ES-I3 (cell line): Measurements from ENCODE around the gene PCDHB12.
"Not testable (repeated sequence)": the region's sequence is repeated elsewhere in the genome, so short reads cannot be mapped to it uniquely, and the experiment has no call there.

ENCODE experiments used
- H3K36me3 ChIP-seq: 2 replicates; pipeline ENCODE4 v1.6.1; 2013; ENCODE audit warnings: mild to moderate bottlenecking, low read length, control low read depth, moderate library complexity; ENCODE audit not compliant: insufficient read depth
- H3K4me1 ChIP-seq: 2 replicates; pipeline ENCODE4 v1.6.1; 2013; ENCODE audit warnings: mild to moderate bottlenecking, control low read depth, low read length; ENCODE audit not compliant: insufficient read depth
- H3K9ac ChIP-seq: 2 replicates; pipeline ENCODE4 v1.6.1; 2013; ENCODE audit warnings: low read depth, mild to moderate bottlenecking, low read length, moderate library complexity
- H3K9me3 ChIP-seq: 2 replicates; pipeline ENCODE4 v1.6.1; 2013; ENCODE audit warnings: mild to moderate bottlenecking, low read length, moderate library complexity; ENCODE audit not compliant: control insufficient read depth, insufficient read depth

PCDHB12 gene

DNA sequence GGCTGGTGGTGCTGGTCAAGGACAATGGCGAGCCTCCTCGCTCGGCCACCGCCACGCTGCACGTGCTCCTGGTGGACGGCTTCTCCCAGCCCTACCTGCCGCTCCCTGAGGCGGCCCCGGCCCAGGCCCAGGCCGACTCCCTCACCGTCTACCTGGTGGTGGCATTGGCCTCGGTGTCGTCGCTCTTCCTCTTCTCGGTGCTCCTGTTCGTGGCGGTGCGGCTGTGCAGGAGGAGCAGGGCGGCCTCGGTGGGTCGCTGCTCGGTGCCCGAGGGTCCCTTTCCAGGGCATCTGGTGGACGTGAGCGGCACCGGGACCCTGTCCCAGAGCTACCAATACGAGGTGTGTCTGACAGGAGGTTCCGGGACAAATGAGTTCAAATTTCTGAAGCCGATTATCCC lies 16.9 kb downstream of the PCDHB12 start:
- H3K9ac ChIP-seq, H3K36me3 ChIP-seq, H3K4me1 ChIP-seq, H3K9me3 ChIP-seq: not testable (repeated sequence)

GRCh38 chr5:141234109-141234667 lies 25.7 kb downstream of the PCDHB12 start:
- peaks cover 3% of the 10 kb centered on the region; the same call in 1 of the 2 replicates for H3K9me3 ChIP-seq
- H3K9ac ChIP-seq = no peak overlapping the region
- no peaks in the 10 kb centered on the region for H3K36me3 ChIP-seq
- no peaks in the 10 kb centered on the region for H3K4me1 ChIP-seq

- not testable (repeated sequence) for H3K4me1 ChIP-seq, H3K36me3 ChIP-seq, H3K9me3 ChIP-seq, H3K9ac ChIP-seq
Measured at GRCh38 chr5:141235922-141236321, 27.4 kb downstream of the PCDHB12 start.

- H3K36me3 ChIP-seq = no peaks in the 10 kb centered on the region
- H3K9me3 ChIP-seq = peaks cover 3% of the 10 kb centered on the region
- no peaks in the 10 kb centered on the region for H3K4me1 ChIP-seq
- no peak overlapping the region for H3K9ac ChIP-seq
Measured at GRCh38 chr5:141236516-141237313, 28.2 kb downstream of the PCDHB12 start.

- no peaks in the 10 kb centered on the region for H3K4me1 ChIP-seq
- H3K9me3 ChIP-seq = peaks cover 3% of the 10 kb centered on the region
- H3K9ac ChIP-seq = no peak overlapping the region
- no peaks in the 10 kb centered on the region; the same call in 1 of the 2 replicates for H3K36me3 ChIP-seq
Measured at GRCh38 chr5:141241496-141241895, 33.0 kb downstream of the PCDHB12 start.

DNA sequence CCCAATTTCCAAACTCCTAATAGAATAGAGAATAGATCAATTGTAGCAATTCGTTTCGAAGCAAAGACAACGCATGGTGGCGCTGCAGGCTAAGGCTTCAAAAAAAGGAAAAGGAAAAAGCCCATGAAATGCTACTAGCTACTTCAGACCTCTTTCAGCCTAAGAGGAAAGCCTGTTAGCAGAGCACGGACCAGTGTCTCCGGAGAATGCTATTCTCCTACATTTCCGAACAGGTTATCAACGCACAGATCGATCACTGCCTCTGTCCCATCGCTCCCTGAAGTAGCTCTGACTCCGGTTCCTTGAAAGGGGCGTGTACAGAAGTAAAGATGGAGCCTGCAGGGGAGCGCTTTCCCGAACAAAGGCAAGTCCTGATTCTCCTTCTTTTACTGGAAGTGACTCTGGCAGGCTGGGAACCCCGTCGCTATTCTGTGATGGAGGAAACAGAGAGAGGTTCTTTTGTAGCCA lies 36.8 kb downstream of the PCDHB12 start, which contains the start of gene PCDHB15:
Gene PCDHB15 (plus strand): TSS at position 146 of the 468 bp plus-strand sequence. CDS start 184 bp downstream, at position 330.
- no peaks in the 10 kb centered on the region; the same call in none of the 2 replicates for H3K9me3 ChIP-seq
- H3K9ac ChIP-seq = peak within 1 kb of the TSS; percentile 26
- H3K36me3 ChIP-seq = no peaks in the 10 kb centered on the region; the same call in 1 of the 2 replicates
- H3K4me1 ChIP-seq = no peaks in the 10 kb centered on the region

DNA sequence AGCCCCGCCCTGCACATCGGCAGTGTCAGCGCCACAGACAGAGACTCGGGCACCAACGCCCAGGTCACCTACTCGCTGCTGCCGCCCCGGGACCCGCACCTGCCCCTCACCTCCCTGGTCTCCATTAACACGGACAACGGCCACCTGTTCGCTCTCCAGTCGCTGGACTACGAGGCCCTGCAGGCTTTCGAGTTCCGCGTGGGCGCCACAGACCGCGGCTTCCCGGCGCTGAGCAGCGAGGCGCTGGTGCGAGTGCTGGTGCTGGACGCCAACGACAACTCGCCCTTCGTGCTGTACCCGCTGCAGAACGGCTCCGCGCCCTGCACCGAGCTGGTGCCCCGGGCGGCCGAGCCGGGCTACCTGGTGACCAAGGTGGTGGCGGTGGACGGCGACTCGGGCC lies 38.5 kb downstream of the PCDHB12 start:
- not testable (repeated sequence) for H3K36me3 ChIP-seq, H3K4me1 ChIP-seq, H3K9me3 ChIP-seq, H3K9ac ChIP-seq

DNA sequence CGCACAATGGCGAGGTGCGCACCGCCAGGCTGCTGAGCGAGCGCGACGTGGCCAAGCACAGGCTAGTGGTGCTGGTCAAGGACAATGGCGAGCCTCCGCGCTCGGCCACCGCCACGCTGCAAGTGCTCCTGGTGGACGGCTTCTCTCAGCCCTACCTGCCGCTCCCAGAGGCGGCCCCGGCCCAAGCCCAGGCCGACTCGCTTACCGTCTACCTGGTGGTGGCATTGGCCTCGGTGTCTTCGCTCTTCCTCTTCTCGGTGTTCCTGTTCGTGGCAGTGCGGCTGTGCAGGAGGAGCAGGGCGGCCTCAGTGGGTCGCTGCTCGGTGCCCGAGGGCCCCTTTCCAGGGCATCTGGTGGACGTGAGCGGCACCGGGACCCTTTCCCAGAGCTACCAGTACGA lies 38.9 kb downstream of the PCDHB12 start:
- not testable (repeated sequence) for H3K9me3 ChIP-seq, H3K9ac ChIP-seq, H3K4me1 ChIP-seq, H3K36me3 ChIP-seq

DNA sequence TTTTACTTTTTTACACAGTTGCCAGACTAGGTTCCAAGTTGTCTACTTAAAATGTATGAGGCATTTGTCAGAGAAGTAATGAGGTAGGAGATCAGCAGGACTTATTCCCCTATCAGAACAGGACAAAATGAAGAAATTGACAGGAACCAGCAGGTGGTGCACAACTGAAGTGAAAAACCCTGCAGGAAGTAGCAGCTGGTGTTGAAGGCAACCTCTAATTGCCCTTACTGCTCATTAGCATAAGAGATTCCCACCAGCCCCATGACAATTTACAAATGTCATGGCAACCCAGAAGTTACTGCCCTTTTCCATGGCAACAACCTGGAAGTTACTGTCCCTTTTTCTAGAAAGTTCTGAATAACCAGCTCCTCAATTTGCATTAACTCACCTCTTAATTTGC lies 42.1 kb downstream of the PCDHB12 start:
- Histone ChIP-seq H3K9me3 (peaks cover 8% of the 10 kb centered on the region), H3K36me3 (no peaks in the 10 kb centered on the region; the same call in 1 of the 2 replicates), H3K9ac (no peak overlapping the region), H3K4me1 (no peaks in the 10 kb centered on the region)

DNA sequence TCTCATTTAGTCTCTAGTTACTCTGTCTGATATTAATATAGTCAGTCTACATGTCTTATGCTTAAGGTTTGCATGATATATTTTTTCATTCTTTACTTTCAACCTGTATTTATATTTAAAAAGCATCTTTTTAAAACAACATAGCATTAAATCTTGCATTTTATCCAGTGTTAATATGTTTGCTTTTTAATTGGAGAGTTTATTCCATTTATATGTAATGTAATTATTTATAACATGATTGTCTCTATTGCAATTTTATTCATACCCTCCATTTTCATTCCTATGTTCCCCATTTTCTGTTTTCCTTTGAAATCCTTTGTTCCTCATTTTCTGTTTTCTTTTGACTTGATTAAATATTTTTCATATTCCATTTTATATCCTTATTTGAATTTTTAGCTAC lies 49.9 kb downstream of the PCDHB12 start:
- Histone ChIP-seq H3K9ac (no peak overlapping the region), H3K36me3 (no peaks in the 10 kb centered on the region), H3K4me1 (no peaks in the 10 kb centered on the region), H3K9me3 (peaks cover 27% of the 10 kb centered on the region)

GRCh38 chr5:141258948-141259347 lies 50.4 kb downstream of the PCDHB12 start:
- H3K9me3 ChIP-seq = peaks cover 28% of the 10 kb centered on the region
- H3K36me3 ChIP-seq = no peaks in the 10 kb centered on the region
- no peaks in the 10 kb centered on the region for H3K4me1 ChIP-seq
- H3K9ac ChIP-seq = no peak overlapping the region

GRCh38 chr5:141260458-141261237 lies 52.1 kb downstream of the PCDHB12 start:
- Histone ChIP-seq H3K9me3 (peaks cover 28% of the 10 kb centered on the region), H3K36me3 (no peaks in the 10 kb centered on the region), H3K9ac (no peak overlapping the region), H3K4me1 (no peaks in the 10 kb centered on the region)

DNA sequence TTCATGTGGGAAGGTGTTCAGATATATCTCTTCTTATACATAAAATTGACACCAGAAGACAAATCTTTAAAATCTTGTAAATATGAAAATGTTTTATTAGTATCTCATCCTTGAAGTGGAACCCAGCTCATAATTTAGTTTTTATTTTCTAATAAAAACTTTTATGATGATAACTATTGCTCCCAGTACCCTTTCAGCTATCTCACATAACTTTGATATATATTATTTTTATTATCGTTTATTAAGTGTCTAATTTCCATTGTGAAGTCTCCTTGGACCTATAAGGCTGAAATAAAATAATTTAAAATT lies 52.7 kb downstream of the PCDHB12 start:
- Histone ChIP-seq H3K4me1 (no peaks in the 10 kb centered on the region), H3K36me3 (no peaks in the 10 kb centered on the region), H3K9ac (no peak overlapping the region), H3K9me3 (peaks cover 30% of the 10 kb centered on the region)
